CD4-positive, alpha-beta T cell (primary cell): ENCODE measurements around the gene NAV2. TPM values are rescaled to one million over a fixed set of nuclear protein-coding genes. Genes with fewer than 3 reads are reported as not detected.

ENCODE experiments used
- ATAC-seq: fragments of 200-7000 bp; cut with Tn5 transposase; one replicate; pipeline ENCODE4 v1.10.0; 2022; ENCODE audit warnings: mild to moderate bottlenecking; ENCODE audit not compliant: poor library complexity
- CTCF ChIA-PET: fragments of 350-600 bp; sonication (Branson Sonifier 250); formaldehyde crosslinking; loops from one replicate; lab custom pipeline; 2021; ENCODE audit warnings: antibody characterized with exemption, inconsistent platforms; lab: Charles Lee
- POLR2A ChIA-PET: fragments of 350-600 bp; sonication (Branson Sonifier 250); formaldehyde crosslinking; loops from one replicate; lab custom pipeline; 2021; ENCODE audit warnings: antibody characterized with exemption, inconsistent platforms; lab: Charles Lee
- DNase-seq, 14 experiments: peaks; one replicate each; pipeline ENCODE4 v3.0.0-alpha.2; 2013 to 2020; ENCODE audit warnings: mixed read lengths in 2 of 14
- H3K27ac ChIP-seq, 2 donors: one replicate each; pipeline versions ENCODE4 v1.5.1 to v1.7.0; 2013; ENCODE audit warnings: low read length in 2 of 2, low read depth in 1 of 2, mild to moderate bottlenecking in 1 of 2
- H3K27me3 ChIP-seq, 2 experiments: 1 replicate in 1 of 2; 2 replicates in 1 of 2; pipeline versions ENCODE4 v1.6.1 to v1.7.0; 2013; ENCODE audit warnings: low read length in 2 of 2, control low read depth in 1 of 2, mild to moderate bottlenecking in 1 of 2, moderate library complexity in 1 of 2; ENCODE audit not compliant: insufficient read depth in 2 of 2, control insufficient read depth in 1 of 2
- H3K36me3 ChIP-seq: one replicate; pipeline ENCODE4 v1.6.1; 2013; ENCODE audit warnings: low read length, control low read depth; ENCODE audit not compliant: insufficient read depth
- H3K4me1 ChIP-seq: one replicate; pipeline ENCODE4 v1.6.1; 2013; ENCODE audit warnings: low read length, control low read depth; ENCODE audit not compliant: insufficient read depth
- H3K4me3 ChIP-seq: one replicate; pipeline ENCODE4 v1.5.1; 2013; ENCODE audit warnings: mild to moderate bottlenecking, low read length, moderate library complexity
- H3K9me3 ChIP-seq, 2 experiments: 1 replicate in 1 of 2; 2 replicates in 1 of 2; pipeline versions ENCODE4 v1.6.1 to v1.7.0; 2013; ENCODE audit warnings: low read length in 2 of 2, mild to moderate bottlenecking in 2 of 2, control low read depth in 1 of 2, moderate library complexity in 1 of 2; ENCODE audit not compliant: control insufficient read depth in 1 of 2, insufficient read depth in 1 of 2
- H3K27ac Mint-ChIP-seq: one replicate; pipeline ENCODE4 v1.8.0; 2020; ENCODE audit warnings: mixed read lengths
- H3K27me3 Mint-ChIP-seq: one replicate; pipeline ENCODE4 v1.8.0; 2021; ENCODE audit warnings: mixed read lengths
- H3K36me3 Mint-ChIP-seq: one replicate; pipeline ENCODE4 v1.8.0; 2021; ENCODE audit warnings: low read depth, mixed read lengths
- H3K4me1 Mint-ChIP-seq: one replicate; pipeline ENCODE4 v1.8.0; 2021; ENCODE audit warnings: low read depth, mixed read lengths
- H3K4me3 Mint-ChIP-seq: one replicate; pipeline ENCODE4 v1.8.0; 2020; ENCODE audit warnings: mild to moderate bottlenecking, mixed read lengths
- H3K9me3 Mint-ChIP-seq: one replicate; pipeline ENCODE4 v1.8.0; 2020; ENCODE audit warnings: mixed read lengths
- intact Hi-C, 2 experiments: fragments of 100-400 bp; cut with DNase I in 1 of 2; cut with micrococcal nuclease in 1 of 2; formaldehyde crosslinking; loops; one replicate each; pipeline versions ENCODE4 v1.15.1 to v1.9.0; 2023 to 2025; cut with DNase I, micrococcal nuclease
- total RNA-seq, 174 experiments: library from RNA in 2 of 174; stranded (reverse) in 2 of 174; gene quantifications; one replicate each; pipeline ENCODE4 v1.2.3 and lab custom pipeline; 2021 to 2026
- TF ChIP-seq, protein P1 (sequence below): fragments of 200-600 bp; IDR thresholded peaks from one replicate; pipeline ENCODE4 v1.8.0; 2022; ENCODE audit warnings: antibody characterized with exemption, mild to moderate bottlenecking

NAV2 gene
- total RNA-seq, 2 experiments from 2014 or later, result 0.55 to 0.64 TPM

DNA sequence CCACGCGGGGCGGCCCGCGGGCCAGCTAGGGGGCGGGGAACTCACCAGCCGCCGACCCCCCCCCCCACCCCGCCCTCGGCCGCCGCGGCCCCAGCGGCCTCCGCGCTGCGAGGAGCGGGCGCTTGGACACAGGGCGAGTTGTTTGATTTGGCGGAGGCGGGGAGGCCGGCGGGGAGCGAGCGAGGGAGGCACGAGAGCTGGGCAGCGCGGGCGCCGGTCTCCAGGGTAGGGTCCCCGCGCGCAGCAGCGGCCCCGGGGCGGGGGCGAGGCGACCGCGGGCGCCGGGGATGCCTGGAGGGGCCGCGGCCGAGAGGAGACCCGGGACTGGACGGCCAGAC lies 64.4 kb downstream of the NAV2 start:
- no peaks in the 10 kb centered on the region for H3K9me3 ChIP-seq
- intact Hi-C loops, result no loop called here
- H3K4me3 Mint-ChIP-seq, result no peak overlapping the region
- ATAC-seq (no peak), DNase-seq (no peak)
- no peaks in the 10 kb centered on the region for H3K36me3 Mint-ChIP-seq
- peaks cover 28 to 36% of the 10 kb centered on the region in 2 experiments for H3K27me3 ChIP-seq
- POLR2A ChIA-PET, result no interaction called here
- H3K9me3 Mint-ChIP-seq, result no peaks in the 10 kb centered on the region
- CTCF ChIA-PET, result no interaction called here
- no peak overlapping the region for H3K4me3 ChIP-seq
- H3K27me3 Mint-ChIP-seq, result peaks cover 68% of the 10 kb centered on the region
- no peaks in the 10 kb centered on the region for H3K36me3 ChIP-seq
- TF ChIP-seq, protein P1, sequence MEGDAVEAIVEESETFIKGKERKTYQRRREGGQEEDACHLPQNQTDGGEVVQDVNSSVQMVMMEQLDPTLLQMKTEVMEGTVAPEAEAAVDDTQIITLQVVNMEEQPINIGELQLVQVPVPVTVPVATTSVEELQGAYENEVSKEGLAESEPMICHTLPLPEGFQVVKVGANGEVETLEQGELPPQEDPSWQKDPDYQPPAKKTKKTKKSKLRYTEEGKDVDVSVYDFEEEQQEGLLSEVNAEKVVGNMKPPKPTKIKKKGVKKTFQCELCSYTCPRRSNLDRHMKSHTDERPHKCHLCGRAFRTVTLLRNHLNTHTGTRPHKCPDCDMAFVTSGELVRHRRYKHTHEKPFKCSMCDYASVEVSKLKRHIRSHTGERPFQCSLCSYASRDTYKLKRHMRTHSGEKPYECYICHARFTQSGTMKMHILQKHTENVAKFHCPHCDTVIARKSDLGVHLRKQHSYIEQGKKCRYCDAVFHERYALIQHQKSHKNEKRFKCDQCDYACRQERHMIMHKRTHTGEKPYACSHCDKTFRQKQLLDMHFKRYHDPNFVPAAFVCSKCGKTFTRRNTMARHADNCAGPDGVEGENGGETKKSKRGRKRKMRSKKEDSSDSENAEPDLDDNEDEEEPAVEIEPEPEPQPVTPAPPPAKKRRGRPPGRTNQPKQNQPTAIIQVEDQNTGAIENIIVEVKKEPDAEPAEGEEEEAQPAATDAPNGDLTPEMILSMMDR, result no peak
- no peaks in the 10 kb centered on the region for H3K4me1 Mint-ChIP-seq
- no peak overlapping the region for H3K27ac Mint-ChIP-seq
- no peak overlapping the region for H3K27ac ChIP-seq
- H3K4me1 ChIP-seq, result peaks cover 9% of the 10 kb centered on the region

DNA sequence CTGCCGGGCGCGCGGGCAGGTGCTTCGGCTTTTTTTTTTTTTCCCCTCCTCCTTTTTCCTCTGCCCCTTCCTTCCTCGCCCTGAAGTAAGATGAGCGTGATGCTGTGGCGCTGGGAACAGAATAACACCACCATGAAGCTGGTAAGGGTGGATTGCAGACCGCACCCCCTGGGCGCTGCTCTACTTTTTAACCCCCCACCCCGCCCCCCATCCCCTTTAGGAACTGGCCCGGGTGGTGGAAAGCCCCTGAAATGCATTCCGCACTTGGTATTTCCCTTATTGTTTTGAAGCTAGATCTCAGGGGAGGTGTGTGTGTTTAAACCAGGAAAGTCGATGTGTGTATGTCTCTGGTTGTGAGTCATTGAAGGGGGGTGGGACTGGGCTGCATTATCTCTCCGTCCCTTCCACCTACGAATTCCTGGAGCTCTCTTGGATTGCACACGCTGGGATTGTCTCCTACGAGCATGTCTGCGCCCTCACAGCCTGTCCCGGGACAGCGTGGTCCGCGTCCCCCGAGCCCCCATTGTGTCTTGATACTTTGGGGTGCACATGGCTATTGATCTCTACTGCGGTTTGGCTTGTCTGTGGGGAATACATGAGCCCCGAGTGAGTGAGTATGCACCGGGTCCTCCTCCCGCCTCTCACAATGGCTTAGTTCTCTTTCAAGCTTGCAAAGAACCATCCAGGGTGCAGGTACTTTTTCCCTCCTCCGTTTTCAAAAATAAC lies 64.9 kb downstream of the NAV2 start:
- H3K27me3 Mint-ChIP-seq, result peaks cover 69% of the 10 kb centered on the region
- TF ChIP-seq, protein P1, result no peak
- Histone ChIP-seq H3K27me3 (peaks cover 28 to 36% of the 10 kb centered on the region in 2 experiments), H3K9me3 (no peaks in the 10 kb centered on the region), H3K27ac (no peak overlapping the region), H3K36me3 (no peaks in the 10 kb centered on the region), H3K4me3 (no peak overlapping the region), H3K4me1 (peaks cover 9% of the 10 kb centered on the region)
- DNase-seq (peak in 2 of 14 experiments; percentile 12 to 13), ATAC-seq (no peak)
- ChIA-PET POLR2A (no interaction called here), CTCF (no interaction called here)
- H3K9me3 Mint-ChIP-seq, result no peaks in the 10 kb centered on the region
- H3K27ac Mint-ChIP-seq, result no peak overlapping the region
- H3K4me1 Mint-ChIP-seq, result no peaks in the 10 kb centered on the region
- intact Hi-C loops, result no loop called here
- H3K4me3 Mint-ChIP-seq, result no peak overlapping the region
- no peaks in the 10 kb centered on the region for H3K36me3 Mint-ChIP-seq

DNA sequence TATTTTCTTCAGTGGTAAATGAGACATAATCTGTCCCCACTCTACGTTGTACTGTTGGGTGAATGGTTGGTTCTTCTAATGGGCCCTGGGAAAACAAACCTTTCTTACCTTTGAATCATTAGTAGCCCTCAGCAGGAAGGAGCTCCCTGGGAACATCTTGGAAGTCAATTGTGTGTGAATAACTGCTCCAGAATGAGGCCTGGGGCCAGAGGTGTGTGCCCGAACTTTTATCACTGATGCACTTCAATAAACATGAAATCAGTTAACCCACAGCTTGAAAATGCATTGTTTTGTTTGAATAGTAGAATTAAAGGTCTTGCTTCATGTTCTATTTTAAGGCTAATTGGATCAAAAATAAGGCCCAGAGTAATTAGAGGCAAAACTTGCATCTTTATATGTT lies 67.1 kb downstream of the NAV2 start:
- ChIA-PET CTCF (no interaction called here), POLR2A (no interaction called here)
- H3K4me3 Mint-ChIP-seq, result no peak overlapping the region

More for the DNA sequence above, 67.1 kb downstream of the NAV2 start:
- H3K9me3 ChIP-seq, result no peaks in the 10 kb centered on the region
- intact Hi-C loops, result no loop called here
- TF ChIP-seq, protein P1, result no peak
- Mint-ChIP-seq H3K4me1 (no peaks in the 10 kb centered on the region), H3K9me3 (no peaks in the 10 kb centered on the region), H3K27ac (no peak overlapping the region), H3K36me3 (no peaks in the 10 kb centered on the region), H3K27me3 (peaks cover 52% of the 10 kb centered on the region)
- ATAC-seq, result no peak
- no peak for DNase-seq
- H3K4me3 ChIP-seq, result no peak overlapping the region
- H3K4me1 ChIP-seq, result peaks cover 9% of the 10 kb centered on the region
- peaks cover 28 to 29% of the 10 kb centered on the region in 2 experiments for H3K27me3 ChIP-seq
- H3K36me3 ChIP-seq, result no peaks in the 10 kb centered on the region
- no peak overlapping the region for H3K27ac ChIP-seq
